Measurements from ENCODE around the gene UNC93A.

GRCh38 chr6:167311286-167311685 lies 20.2 kb downstream of the UNC93A start:
- no peak for TF ChIP-seq POLR2AphosphoS5 (IDR thresholded peaks at IDR 0.05)
- no peak for TF ChIP-seq CTCF (IDR thresholded peaks at IDR 0.05)
- no peak for TF ChIP-seq POLR2A (IDR thresholded peaks at IDR 0.05)

Data from breast epithelium (tissue), 3 donors.